ENCODE data around the gene NUAK2.

- TF ChIP-seq EP300 (IDR thresholded peaks at IDR 0.05) (no peak), CTCF (IDR thresholded peaks at IDR 0.05) (no peak), POLR2A (IDR thresholded peaks at IDR 0.05) (no peak), POLR2AphosphoS5 (IDR thresholded peaks at IDR 0.05) (no peak)
Measured at GRCh38 chr1:205304046-205304694, 17.4 kb downstream of the NUAK2 start.
